Spleen (tissue), 11 donors: ENCODE data around the gene ERICH4. TPM values are rescaled to one million over a fixed set of nuclear protein-coding genes. Genes with fewer than 3 reads are reported as not detected.
A peak's percentile ranks its signal among the peaks of the same experiment; 100 is the strongest.
"Not testable (repeated sequence)": the region's sequence is repeated elsewhere in the genome, so short reads cannot be mapped to it uniquely, and the experiment has no call there.

Experiments
- DNase-seq: peaks from one replicate; pipeline ENCODE4 v3.0.0-alpha.2; 2020
- H3K27ac ChIP-seq, 8 donors: fragments of 200-600 bp; sonication (generic) in 7 of 8; 1 replicate in 4 of 8; 2 replicates in 4 of 8; pipeline versions ENCODE4 v1.5.0 to v1.8.0; 2016 to 2021; ENCODE audit warnings: inconsistent platforms in 4 of 8, mild to moderate bottlenecking in 4 of 8, moderate library complexity in 1 of 8
- H3K27me3 ChIP-seq, 7 donors: fragments of 200-600 bp; sonication (generic) in 6 of 7; replicated peaks in 1 of 7; 1 replicate in 4 of 7; 2 replicates in 3 of 7; pipeline versions ENCODE4 v1.5.0 to v1.8.0; 2016 to 2021; ENCODE audit warnings: inconsistent platforms in 3 of 7, mild to moderate bottlenecking in 1 of 7
- H3K36me3 ChIP-seq, 6 donors: fragments of 200-600 bp; sonication (generic) in 5 of 6; 1 replicate in 4 of 6; 2 replicates in 2 of 6; pipeline versions ENCODE4 v1.5.0 to v1.8.0; 2016 to 2021; ENCODE audit warnings: inconsistent platforms in 2 of 6
- H3K4me1 ChIP-seq, 6 donors: fragments of 200-600 bp; sonication (generic) in 5 of 6; 1 replicate in 3 of 6; 2 replicates in 3 of 6; pipeline versions ENCODE4 v1.5.0 to v1.8.0; 2016 to 2021; ENCODE audit warnings: inconsistent platforms in 3 of 6
- H3K4me3 ChIP-seq, 8 donors: fragments of 200-600 bp; sonication (generic) in 7 of 8; 1 replicate in 4 of 8; 2 replicates in 4 of 8; pipeline versions ENCODE4 v1.5.0 to v1.8.0; 2016 to 2021; ENCODE audit warnings: inconsistent platforms in 4 of 8, mild to moderate bottlenecking in 4 of 8, moderate library complexity in 2 of 8
- H3K9me3 ChIP-seq, 8 donors: fragments of 200-600 bp; sonication (generic) in 7 of 8; 1 replicate in 4 of 8; 2 replicates in 4 of 8; pipeline versions ENCODE4 v1.5.0 to v1.8.0; 2016 to 2021; ENCODE audit warnings: inconsistent platforms in 4 of 8
- CTCF ChIP-seq, 11 experiments: fragments of 200-600 bp in 7 of 11; fragments of 450-650 bp in 4 of 11; sonication (generic) in 4 of 11; IDR thresholded peaks in 8 of 11; conservative IDR thresholded peaks in 3 of 11; 1 replicate in 7 of 11; 2 replicates in 4 of 11; pipeline versions ENCODE4 v1.4.0 to v1.8.0; 2016 to 2021; ENCODE audit warnings: antibody characterized with exemption in 11 of 11, inconsistent platforms in 4 of 11, mild to moderate bottlenecking in 1 of 11
- POLR2A ChIP-seq, 3 donors: fragments of 450-650 bp; IDR thresholded peaks; one replicate each; pipeline ENCODE4 v1.5.1; 2017; ENCODE audit warnings: antibody characterized with exemption in 3 of 3, mild to moderate bottlenecking in 1 of 3
- POLR2AphosphoS5 ChIP-seq, 3 donors: sonication (generic); formaldehyde crosslinking; IDR thresholded peaks; one replicate each; pipeline ENCODE4 v1.5.1; 2017; ENCODE audit warnings: antibody characterized with exemption in 3 of 3
- WGBS, 5 donors: extraction: QIAGEN DNeasy Blood & Tissue Kit in 3 of 5; methylation state at CpG; one replicate each; pipeline versions ENCODE4 v1.1.5 to v1.1.7; 2013 to 2018; 5-methylcytosine and 5-hydroxymethylcytosine counted together
- intact Hi-C: fragments of 100-400 bp; cut with DNase I; formaldehyde crosslinking; loops from one replicate; pipeline ENCODE4 v1.15.0; 2023; ENCODE audit warnings: low total_unique reads
- polyA plus RNA-seq, 3 donors: library from polyadenylated mRNA; stranded (reverse); fragments of 200-250 nt; gene quantifications; one replicate each; pipeline ENCODE4 v1.2.1, GENCODE V29; 2013
- total RNA-seq, 7 donors: library from RNA; depleted of rRNA in 3 of 7; stranded (reverse); fragments of >200 nt in 3 of 7; fragmentation: NEBNext Ultra II Directional in 4 of 7; extraction: Animal tissue kit (Norgen Biotek cat#: 25700) in 4 of 7; gene quantifications; one replicate each; pipeline versions ENCODE4 v1.1.0 to v1.2.1, GENCODE V29; 2016 to 2021
- donor health status: healthy with polysubstance abuse.
- donor health status: DM: no; HTN: no; CAD: no; lungs with moderate emphysema.
- donor health status: DM: no; HTN: no; CAD: no.
- donor health status: Bipolar disorder and iron deficiency.
- donor health status: healthy.
- donor health status: DM: no; HTN: no; CAD: no.
- donor health status: DM: yes; HTN: yes; CAD: no.

ERICH4 gene
- total and polyA plus RNA-seq, 10 donors, result 0.65 TPM; not detected in 9

GRCh38 chr19:41456342-41456918, 13.5 kb downstream of the ERICH4 start:
- Histone ChIP-seq H3K27me3 (peaks cover 0 to 10% (median 0%) of the 10 kb centered on the region in 7 donors), H3K36me3 (peaks cover 0 to 7% (median 0%) of the 10 kb centered on the region in 6 donors), H3K4me1 (peaks cover 0 to 28% (median 9%) of the 10 kb centered on the region in 6 donors), H3K27ac (peak overlapping the region in 5 of 8 donors; percentile 31 to 51 (median 45)), H3K9me3 (no peaks in the 10 kb centered on the region), H3K4me3 (no peak overlapping the region)
- no peak for DNase-seq
- 30 to 45% (median 40%) methylated on average over 7 of the region's 7 CpGs for WGBS, 5 donors
- intact Hi-C loops, result no loop called here
- TF ChIP-seq POLR2A (IDR thresholded peaks at IDR 0.05) (no peak), CTCF (IDR thresholded peaks at IDR 0.05 in 8 of 11, conservative IDR thresholded peaks at IDR 0.05 in 3 of 11) (no peak)

- intact Hi-C loops, result no loop called here
- peaks cover 0 to 7% (median 0%) of the 10 kb centered on the region in 6 donors for H3K36me3 ChIP-seq
Observed at GRCh38 chr19:41457241-41457640, 14.3 kb downstream of the ERICH4 start.

GRCh38 chr19:41462497-41462896, 19.5 kb downstream of the ERICH4 start:
- intact Hi-C loops, result no loop called here
- DNase-seq, result no peak
- peaks cover 0 to 25% (median 0%) of the 10 kb centered on the region in 7 donors for H3K27me3 ChIP-seq
- WGBS, 5 donors, result 64 to 82% (median 74%) methylated on average over 6 of the region's 6 CpGs
- peaks cover 0 to 29% (median 17%) of the 10 kb centered on the region in 6 donors for H3K4me1 ChIP-seq
- H3K36me3 ChIP-seq, result no peaks in the 10 kb centered on the region
- no peak overlapping the region for H3K4me3 ChIP-seq
- peaks cover 0 to 4% (median 0%) of the 10 kb centered on the region in 8 donors for H3K9me3 ChIP-seq
- TF ChIP-seq POLR2A (IDR thresholded peaks at IDR 0.05) (no peak), CTCF (IDR thresholded peaks at IDR 0.05 in 8 of 11, conservative IDR thresholded peaks at IDR 0.05 in 3 of 11) (no peak), POLR2AphosphoS5 (IDR thresholded peaks at IDR 0.05) (no peak)
- H3K27ac ChIP-seq, result peak overlapping the region in 5 of 8 donors; percentile 48 to 78 (median 68)

More at GRCh38 chr19:41457241-41457640, 14.3 kb downstream of the ERICH4 start:
- H3K9me3 ChIP-seq, result no peaks in the 10 kb centered on the region
- no peak overlapping the region for H3K4me3 ChIP-seq
- peaks cover 0 to 10% (median 0%) of the 10 kb centered on the region in 7 donors for H3K27me3 ChIP-seq
- WGBS, 5 donors, result 29 to 43% (median 35%) methylated on average over 1 of the region's 1 CpG
- no peak overlapping the region for H3K27ac ChIP-seq
- peaks cover 0 to 33% (median 10%) of the 10 kb centered on the region in 6 donors for H3K4me1 ChIP-seq
- TF ChIP-seq POLR2A (IDR thresholded peaks at IDR 0.05) (no peak), CTCF (IDR thresholded peaks at IDR 0.05 in 8 of 11, conservative IDR thresholded peaks at IDR 0.05 in 3 of 11) (no peak), POLR2AphosphoS5 (IDR thresholded peaks at IDR 0.05) (no peak)
- DNase-seq, result no peak

- peak; percentile 89 for DNase-seq
- peaks cover 0 to 36% (median 0%) of the 10 kb centered on the region in 7 donors for H3K27me3 ChIP-seq
- H3K27ac ChIP-seq, result peak overlapping the region in 7 of 8 donors; percentile 27 to 78 (median 60)
- intact Hi-C loops, H3K36me3 ChIP-seq, H3K9me3 ChIP-seq: not testable (repeated sequence)
- WGBS, 5 donors, result 54 to 77% (median 68%) methylated on average over 22 of the region's 22 CpGs
- peak overlapping the region in 1 of 8 donors; percentile 31 for H3K4me3 ChIP-seq
- H3K4me1 ChIP-seq, result peaks cover 0 to 27% (median 17%) of the 10 kb centered on the region in 6 donors
Observed at GRCh38 chr19:41463257-41464256, 20.6 kb downstream of the ERICH4 start.
